GM23338 (cell line): ENCODE results near the gene FIP1L1. TPM values are rescaled to one million over a fixed set of nuclear protein-coding genes. Genes with fewer than 3 reads are reported as not detected.

Experiments
- ATAC-seq: fragments of 200-7000 bp; cut with Tn5 transposase; 3 replicates; pipeline ENCODE4 v1.9.1; 2020
- DNase-seq: peaks from one replicate; pipeline ENCODE4 v3.0.0-alpha.2; 2015; ENCODE audit warnings: low spot score
- H2AFZ ChIP-seq: fragments of 200-600 bp; sonication (generic); 2 replicates; pipeline ENCODE4 v1.8.0; 2016; ENCODE audit warnings: antibody characterized with exemption, mild to moderate bottlenecking, moderate library complexity
- H3F3A ChIP-seq: fragments of 200-600 bp; sonication (generic); replicated peaks from 2 replicates; pipeline ENCODE4 v1.8.0; 2017; ENCODE audit warnings: antibody characterized with exemption, mixed run types, low read depth
- H3K27ac ChIP-seq: fragments of 200-600 bp; sonication (generic); 2 replicates; pipeline ENCODE4 v1.6.1; 2016; ENCODE audit warnings: low read depth
- H3K27me3 ChIP-seq: fragments of 200-600 bp; sonication (generic); 2 replicates; pipeline ENCODE4 v1.8.0; 2016; ENCODE audit warnings: mild to moderate bottlenecking, mixed run types, moderate library complexity; ENCODE audit not compliant: insufficient read depth
- H3K36me3 ChIP-seq: fragments of 200-600 bp; sonication (generic); 2 replicates; pipeline ENCODE4 v1.8.0; 2016; ENCODE audit warnings: mild to moderate bottlenecking; ENCODE audit not compliant: insufficient read depth
- H3K4me1 ChIP-seq: fragments of 200-600 bp; sonication (generic); 2 replicates; pipeline ENCODE4 v1.8.0; 2016; ENCODE audit warnings: mild to moderate bottlenecking, moderate library complexity; ENCODE audit not compliant: insufficient read depth
- H3K4me2 ChIP-seq: fragments of 200-600 bp; sonication (generic); 2 replicates; pipeline ENCODE4 v1.7.1; 2017; ENCODE audit warnings: mixed run types
- H3K4me3 ChIP-seq: fragments of 200-600 bp; sonication (generic); 2 replicates; pipeline ENCODE4 v1.6.1; 2016; ENCODE audit warnings: mixed run types
- H3K79me2 ChIP-seq: fragments of 200-600 bp; sonication (generic); replicated peaks from 2 replicates; pipeline ENCODE4 v1.8.0; 2017; ENCODE audit warnings: mild to moderate bottlenecking; ENCODE audit not compliant: insufficient read depth
- H3K9me2 ChIP-seq: fragments of 200-600 bp; sonication (generic); 2 replicates; pipeline ENCODE4 v1.8.0; 2017; ENCODE audit not compliant: insufficient read depth
- H4K20me1 ChIP-seq: fragments of 200-600 bp; sonication (generic); replicated peaks from 2 replicates; pipeline ENCODE4 v1.8.0; 2017; ENCODE audit warnings: mild to moderate bottlenecking; ENCODE audit not compliant: insufficient read depth
- H3K27ac Mint-ChIP-seq: 2 replicates; pipeline ENCODE4 v1.8.0; 2020; ENCODE audit warnings: inconsistent platforms, mild to moderate bottlenecking, moderate library complexity, mixed read lengths
- H3K27me3 Mint-ChIP-seq: 3 replicates; pipeline ENCODE4 v1.8.0; 2022; ENCODE audit warnings: low read depth, mild to moderate bottlenecking, moderate library complexity, mixed read lengths, inconsistent platforms; ENCODE audit not compliant: insufficient read depth, poor library complexity
- H3K36me3 Mint-ChIP-seq: 3 replicates; pipeline ENCODE4 v1.8.0; 2021; ENCODE audit warnings: low read depth, mild to moderate bottlenecking, inconsistent platforms, moderate library complexity, mixed read lengths
- H3K4me1 Mint-ChIP-seq: 3 replicates; pipeline ENCODE4 v1.8.0; 2020; ENCODE audit warnings: mild to moderate bottlenecking, inconsistent platforms, mixed read lengths
- H3K4me3 Mint-ChIP-seq: 3 replicates; pipeline ENCODE4 v1.8.0; 2021; ENCODE audit warnings: moderate library complexity, mild to moderate bottlenecking, inconsistent platforms, mixed read lengths
- H3K9me3 Mint-ChIP-seq: 3 replicates; pipeline ENCODE4 v1.8.0; 2020; ENCODE audit warnings: moderate library complexity, mild to moderate bottlenecking, inconsistent platforms, mixed read lengths
- CTCF ChIP-seq, 2 experiments: fragments of 200-600 bp in 1 of 2; sonication (generic) in 1 of 2; conservative IDR thresholded peaks; 2 replicates each; pipeline versions ENCODE4 v1.5.1 to v1.6.1; 2016 to 2017; ENCODE audit warnings: antibody characterized with exemption in 2 of 2, low read depth in 2 of 2, mild to moderate bottlenecking in 2 of 2, moderate library complexity in 1 of 2
- ETS1 ChIP-seq: IDR thresholded peaks from 2 replicates; pipeline ENCODE4 v1.6.1; 2016; ENCODE audit warnings: antibody characterized with exemption
- EZH2 ChIP-seq: fragments of 200-600 bp; sonication (generic); IDR thresholded peaks from one replicate; pipeline ENCODE4 v1.8.0; 2017; ENCODE audit warnings: antibody characterized with exemption, mild to moderate bottlenecking, low read depth; ENCODE audit not compliant: unreplicated experiment
- EZH2phosphoT487 ChIP-seq: fragments of 200-600 bp; sonication (generic); IDR thresholded peaks from one replicate; pipeline ENCODE4 v1.8.1; 2018; ENCODE audit warnings: antibody characterized with exemption; ENCODE audit not compliant: unreplicated experiment
- JUNB ChIP-seq: IDR thresholded peaks from one replicate; pipeline ENCODE4 v1.6.1; 2016; ENCODE audit warnings: antibody characterized with exemption; ENCODE audit not compliant: unreplicated experiment
- NANOG ChIP-seq: IDR thresholded peaks from 2 replicates; pipeline ENCODE4 v1.6.1; 2016; ENCODE audit warnings: antibody characterized with exemption, borderline replicate concordance
- POLR2AphosphoS5 ChIP-seq: IDR thresholded peaks from 2 replicates; pipeline ENCODE4 v1.6.1; 2016; ENCODE audit warnings: antibody characterized with exemption, low read depth
- REST ChIP-seq: IDR thresholded peaks from one replicate; pipeline ENCODE4 v1.6.1; 2018; ENCODE audit warnings: antibody characterized with exemption; ENCODE audit not compliant: unreplicated experiment
- STAT1 ChIP-seq: IDR thresholded peaks from one replicate; pipeline ENCODE4 v1.6.1; 2016; ENCODE audit warnings: antibody characterized with exemption; ENCODE audit not compliant: unreplicated experiment
- ZNF331 ChIP-seq: fragments of 250-450 bp; sonication (Bioruptor Pico); IDR thresholded peaks from 2 replicates; pipeline ENCODE4 v1.5.0; 2020; ENCODE audit warnings: low read depth, mild to moderate bottlenecking, moderate library complexity
- ZNF462 ChIP-seq: fragments of 250-450 bp; sonication (Bioruptor Pico); IDR thresholded peaks from 2 replicates; pipeline ENCODE4 v1.5.0; 2020; ENCODE audit warnings: mild to moderate bottlenecking, moderate library complexity
- polyA plus RNA-seq: library from polyadenylated mRNA; unstranded; fragments of >200 nt; fragmentation: Nextera tagmentation; extraction: Ambion mirVana; gene quantifications from 2 replicates; pipeline ENCODE4 v1.2.1, GENCODE V29; 2016
- total RNA-seq: library from RNA; depleted of rRNA; stranded (reverse); fragments of >200 nt; shearing (Covaris generic); gene quantifications from 2 replicates; pipeline ENCODE4 v1.2.3, GENCODE V29; 2014

FIP1L1 gene
- total and polyA plus RNA-seq, 2 experiments from 2014 or later, result 43.3 to 54.0 TPM

- TF ChIP-seq ZNF462, result no peak
- TF ChIP-seq ETS1, result no peak
- no peak for TF ChIP-seq EZH2
- TF ChIP-seq POLR2AphosphoS5, result no peak
- no peak for TF ChIP-seq CTCF (conservative IDR thresholded peaks at IDR 0.05; ENCODE audit: low read depth in 2 of 2)
- TF ChIP-seq NANOG, result no peak
- no peak for TF ChIP-seq STAT1
Observed at GRCh38 chr4:53455766-53456165, 78.3 kb downstream of the FIP1L1 start (continued).

- H3K27ac Mint-ChIP-seq, result no peak overlapping the region
- H3K36me3 Mint-ChIP-seq, result peaks cover 58% of the 10 kb centered on the region
- Histone ChIP-seq H3F3A (no peaks in the 10 kb centered on the region), H3K9me2 (no peaks in the 10 kb centered on the region), H3K27me3 (no peaks in the 10 kb centered on the region), H3K4me2 (no peak overlapping the region), H3K4me1 (no peaks in the 10 kb centered on the region), H3K36me3 (peaks cover 5% of the 10 kb centered on the region; the same call in 1 of the 2 replicates), H3K4me3 (no peak overlapping the region), H3K27ac (no peak overlapping the region), H4K20me1 (no peaks in the 10 kb centered on the region), H2AFZ (no peak overlapping the region), H3K79me2 (peaks cover 3% of the 10 kb centered on the region; the same call in 1 of the 2 replicates)
- no peaks in the 10 kb centered on the region for H3K9me3 Mint-ChIP-seq
- H3K27me3 Mint-ChIP-seq, result peaks cover 4% of the 10 kb centered on the region
- no peaks in the 10 kb centered on the region for H3K4me1 Mint-ChIP-seq
- TF ChIP-seq POLR2AphosphoS5 (no peak), ZNF331 (CRISPR knock-in tag) (no peak), NANOG (no peak), EZH2phosphoT487 (no peak), JUNB (no peak), REST (no peak), STAT1 (no peak), ETS1 (no peak)
- H3K4me3 Mint-ChIP-seq, result no peak overlapping the region
- no peak for DNase-seq
- no peak for ATAC-seq
Observed at GRCh38 chr4:53456178-53456577, 78.7 kb downstream of the FIP1L1 start.
